ENCODE data around the gene OR6M1. TPM values are rescaled to one million over a fixed set of nuclear protein-coding genes. Genes with fewer than 3 reads are reported as not detected.

The OR6M1 gene
- total RNA-seq, 1 donor from 2014 or later, result not detected

DNA sequence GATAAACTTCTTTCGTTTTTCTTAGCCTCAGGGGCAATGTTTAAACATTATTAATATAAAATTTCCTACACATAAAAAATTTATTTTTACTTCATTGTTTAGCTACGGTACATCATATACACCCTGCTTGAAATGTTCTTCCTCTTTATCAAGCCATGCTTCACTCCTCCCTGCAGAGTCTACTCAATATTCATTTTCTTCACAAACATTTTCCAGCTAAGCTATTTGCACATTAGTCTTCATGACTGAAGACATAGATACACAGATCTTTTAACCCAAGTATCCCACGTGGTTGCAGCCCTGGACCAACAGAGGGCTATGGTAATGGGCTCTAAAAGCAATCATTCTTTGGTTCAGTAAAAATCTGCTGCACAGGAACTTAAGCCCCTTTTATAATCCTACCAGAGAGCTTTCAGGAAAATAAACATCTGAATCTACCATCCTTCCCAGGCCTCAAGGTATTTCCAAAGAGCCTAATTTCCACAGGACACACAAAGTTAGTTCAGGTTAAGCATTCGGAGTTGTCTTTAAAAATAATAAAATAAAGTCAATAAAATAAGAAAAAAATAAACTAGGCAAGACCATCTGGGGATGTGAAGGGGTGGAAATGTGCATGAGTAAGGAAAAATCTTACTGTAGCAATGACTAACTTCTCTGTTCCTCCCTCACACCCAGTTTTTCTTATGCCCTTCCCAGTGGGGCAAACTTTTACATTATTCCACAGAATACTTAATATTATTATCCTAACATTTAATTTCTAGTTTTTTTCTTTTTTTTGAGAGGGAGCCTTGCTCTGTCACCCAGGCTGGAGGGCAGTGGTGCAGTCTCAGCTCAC is 30.2 kb downstream of the OR6M1 start:
- no peak for DNase-seq (ENCODE audit: low spot score)

GRCh38 chr11:123775289-123775688 is 30.9 kb downstream of the OR6M1 start:
- no peak for DNase-seq (ENCODE audit: low spot score)

DNA sequence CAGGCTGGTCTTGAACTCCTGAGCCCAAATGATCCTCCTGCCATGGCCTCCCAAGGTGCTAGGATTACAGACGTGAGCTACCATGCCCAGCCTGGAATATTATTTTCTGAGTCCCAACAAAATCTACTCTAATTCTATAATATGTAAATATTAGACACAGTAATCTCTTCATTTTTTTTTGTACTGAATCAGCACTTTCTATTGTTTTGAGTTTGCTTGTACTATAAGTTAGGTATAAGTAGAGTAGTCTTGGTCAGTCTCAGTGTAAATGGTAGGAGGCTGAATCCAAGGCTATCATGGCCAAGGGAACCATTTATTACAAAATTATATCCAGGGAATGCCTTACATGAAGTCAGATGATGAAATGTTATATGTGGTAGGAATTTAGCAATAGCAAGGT is 32.2 kb downstream of the OR6M1 start:
- no peak for DNase-seq (ENCODE audit: low spot score)

GRCh38 chr11:123773026-123773425 is 33.1 kb downstream of the OR6M1 start:
- DNase-seq (ENCODE audit: low spot score), result no peak

DNA sequence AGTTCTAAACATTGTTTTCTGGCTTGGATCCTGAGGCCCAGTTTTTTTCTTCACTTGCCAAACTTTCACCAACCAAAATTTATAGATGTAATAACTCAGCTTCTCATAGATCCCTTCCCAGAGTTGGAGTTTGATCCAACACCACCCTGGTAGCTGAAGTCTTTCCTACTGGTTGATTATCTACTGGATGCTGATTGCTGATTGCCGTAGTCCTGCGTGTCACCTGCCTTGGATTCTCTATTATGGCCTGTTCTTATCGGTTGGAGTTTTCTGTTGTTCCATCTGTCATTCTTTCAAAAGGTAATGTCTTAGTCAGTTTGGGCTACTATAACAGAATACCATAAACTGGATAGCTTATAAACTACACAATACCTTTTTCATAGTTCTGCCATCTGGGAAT is 34.5 kb downstream of the OR6M1 start:
- DNase-seq (ENCODE audit: low spot score), result no peak

DNA sequence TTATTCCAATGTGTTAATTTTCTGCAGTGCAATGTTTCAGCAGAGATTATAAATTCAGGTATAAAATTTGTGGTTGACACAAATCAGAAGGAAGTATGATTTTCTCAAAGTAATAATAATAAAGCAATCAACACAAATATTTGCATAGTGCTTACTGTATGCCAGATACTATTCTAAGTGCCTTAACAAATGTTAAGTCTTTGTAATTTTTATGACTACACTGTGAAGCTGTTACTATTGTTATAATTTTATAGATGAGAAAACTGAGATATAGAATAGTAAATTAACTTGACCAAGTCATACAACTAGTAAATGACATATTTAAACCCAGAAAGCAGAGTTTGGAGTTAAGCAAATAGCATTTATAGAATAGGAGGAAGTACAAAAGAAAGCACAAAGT is 35.4 kb downstream of the OR6M1 start:
- no peak for DNase-seq (ENCODE audit: low spot score)

- no peak for DNase-seq (ENCODE audit: low spot score)
Observed at GRCh38 chr11:123765601-123766000, 40.5 kb downstream of the OR6M1 start.

- DNase-seq (ENCODE audit: low spot score), result no peak
Observed at GRCh38 chr11:123762422-123762821, 43.7 kb downstream of the OR6M1 start.

- no peak for DNase-seq (ENCODE audit: low spot score)
Observed at GRCh38 chr11:123760894-123761293, 45.3 kb downstream of the OR6M1 start.

GRCh38 chr11:123757976-123758375 is 48.2 kb downstream of the OR6M1 start:
- DNase-seq (ENCODE audit: low spot score), result no peak

DNA sequence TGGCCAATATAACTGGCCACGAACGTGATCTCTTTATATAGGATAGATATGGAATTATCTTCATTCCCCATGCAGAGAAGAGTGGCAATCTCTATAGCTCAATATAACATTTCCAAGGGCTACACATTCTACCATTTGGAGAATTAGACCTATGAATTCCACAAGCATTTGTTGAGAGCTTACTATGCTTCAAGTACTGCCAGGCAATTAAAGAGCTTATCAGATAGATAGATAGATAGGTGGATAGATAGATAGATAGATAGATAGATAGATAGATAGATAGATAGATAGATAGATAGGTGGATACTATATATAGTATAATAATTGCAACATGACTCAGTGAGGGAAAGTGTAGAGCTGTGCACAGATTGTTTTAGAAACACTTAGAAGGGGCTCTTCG is 50.3 kb downstream of the OR6M1 start:
- no peak for DNase-seq (ENCODE audit: low spot score)

Other genes starting within 250 kb of the OR6M1 start
- 1.3 TPM for gene SCN3B, start 151.7 kb downstream of the OR6M1 start, total RNA-seq
- gene ZNF202, start 64.7 kb downstream of the OR6M1 start, total RNA-seq, result 7.5 TPM
- gene OR6X1, start 51.8 kb downstream of the OR6M1 start, total RNA-seq, result not detected
- not detected for gene TMEM225, start 79.3 kb upstream of the OR6M1 start, total RNA-seq
- gene OR8D4, start 95.8 kb upstream of the OR6M1 start, total RNA-seq, result not detected
- gene OR4D5, start 133.3 kb upstream of the OR6M1 start, total RNA-seq, result not detected
- not detected for gene OR6T1, start 137.5 kb upstream of the OR6M1 start, total RNA-seq
- not detected for gene OR10S1, start 171.4 kb upstream of the OR6M1 start, total RNA-seq
- not detected for gene OR10G6, start 188.8 kb upstream of the OR6M1 start, total RNA-seq
- not detected for gene OR10G4, start 206.6 kb upstream of the OR6M1 start, total RNA-seq
- gene OR10G9, start 216.7 kb upstream of the OR6M1 start, total RNA-seq, result not detected
- gene OR10G8, start 220.4 kb upstream of the OR6M1 start, total RNA-seq, result not detected
- gene OR10G7, start 235.0 kb upstream of the OR6M1 start, total RNA-seq, result not detected